H1 (cell line): Measurements from ENCODE around the gene TAF11L4. TPM values are rescaled to one million over a fixed set of nuclear protein-coding genes. Genes with fewer than 3 reads are reported as not detected.

Experiments
- CTCF ChIA-PET: fragments of 300-600 bp; sonication (Branson Sonifier 250); formaldehyde crosslinking; loops from one replicate; lab custom pipeline; 2021; ENCODE audit not compliant: partially characterized antibody; lab: Charles Lee
- POLR2A ChIA-PET: fragments of 300-600 bp; sonication (Branson Sonifier 250); formaldehyde crosslinking; loops from one replicate; lab custom pipeline; 2021; ENCODE audit warnings: inconsistent platforms; ENCODE audit not compliant: partially characterized antibody; lab: Charles Lee
- DNase-seq, 2 experiments: peaks; one replicate each; pipeline versions ENCODE4 v3.0.0 to v3.0.0-alpha.2; 2010 to 2022; ENCODE audit warnings: low spot score in 2 of 2, low read depth in 1 of 2, mixed read lengths in 1 of 2
- FAIRE-seq: peaks from 2 replicates; lab custom pipeline; 2011; peaks lifted over from hg19 to GRCh38; lab: Jason Lieb, UNC
- H2AFZ ChIP-seq: 2 replicates; pipeline ENCODE4 v1.8.1; 2012; ENCODE audit warnings: low read length, inconsistent platforms
- H2AK5ac ChIP-seq: 2 replicates; pipeline ENCODE4 v1.6.1; 2013; ENCODE audit warnings: low read depth, low read length
- H2BK120ac ChIP-seq: replicated peaks from 2 replicates; pipeline ENCODE3; 2013; ENCODE audit warnings: low read depth, low read length, inconsistent platforms
- H2BK12ac ChIP-seq: 2 replicates; pipeline ENCODE4 v1.6.1; 2013; ENCODE audit warnings: low read depth, low read length
- H2BK15ac ChIP-seq: 2 replicates; pipeline ENCODE4 v1.6.1; 2013; ENCODE audit warnings: low read length
- H2BK20ac ChIP-seq: 2 replicates; pipeline ENCODE4 v1.6.1; 2013; ENCODE audit warnings: low read length
- H2BK5ac ChIP-seq: 2 replicates; pipeline ENCODE4 v1.6.1; 2013; ENCODE audit warnings: low read depth, low read length
- H3K14ac ChIP-seq: 2 replicates; pipeline ENCODE4 v1.6.1; 2013; ENCODE audit warnings: inconsistent platforms; ENCODE audit not compliant: insufficient read length
- H3K18ac ChIP-seq: 2 replicates; pipeline ENCODE4 v1.6.1; 2013; ENCODE audit warnings: low read length; ENCODE audit errors: extremely low read depth
- H3K23ac ChIP-seq: 2 replicates; pipeline ENCODE4 v1.6.1; 2013; ENCODE audit warnings: inconsistent platforms; ENCODE audit not compliant: insufficient read length
- H3K23me2 ChIP-seq: 2 replicates; pipeline ENCODE4 v1.6.1; 2013; ENCODE audit warnings: low read depth, low read length
- H3K27ac ChIP-seq: 2 replicates; pipeline ENCODE4 v1.6.1; 2011; ENCODE audit warnings: low read depth, low read length, inconsistent platforms
- H3K27me3 ChIP-seq, 4 experiments: replicated peaks in 1 of 4; 1 replicate in 1 of 4; 2 replicates in 3 of 4; pipeline versions ENCODE4 v1.6.1 to v1.8.1; 2011 to 2013; ENCODE audit warnings: low read length in 3 of 4, mild to moderate bottlenecking in 3 of 4, inconsistent platforms in 2 of 4, mixed read lengths in 2 of 4, moderate library complexity in 1 of 4; ENCODE audit not compliant: control insufficient read depth in 3 of 4, insufficient read depth in 3 of 4; ENCODE audit errors: extremely low read depth in 1 of 4
- H3K36me3 ChIP-seq, 4 experiments: 2 replicates each; pipeline versions ENCODE4 v1.6.1 to v1.8.1; 2011 to 2013; ENCODE audit warnings: mild to moderate bottlenecking in 4 of 4, low read length in 3 of 4, moderate library complexity in 2 of 4, control low read depth in 1 of 4, inconsistent platforms in 1 of 4; ENCODE audit not compliant: insufficient read depth in 4 of 4, control insufficient read depth in 2 of 4
- H3K4ac ChIP-seq: replicated peaks from 2 replicates; pipeline ENCODE3; 2013; ENCODE audit warnings: low read length, low read depth, mixed read lengths, inconsistent platforms; ENCODE audit not compliant: insufficient read length
- H3K4me1 ChIP-seq, 4 experiments: replicated peaks in 1 of 4; 1 replicate in 1 of 4; 2 replicates in 3 of 4; pipeline versions ENCODE4 v1.6.1 to v1.8.1; 2011 to 2013; ENCODE audit warnings: low read length in 3 of 4, inconsistent platforms in 2 of 4, mixed read lengths in 1 of 4; ENCODE audit not compliant: insufficient read depth in 4 of 4, control insufficient read depth in 3 of 4
- H3K4me2 ChIP-seq, 2 experiments: 2 replicates each; pipeline versions ENCODE4 v1.6.1 to v1.8.1; 2011 to 2013; ENCODE audit warnings: low read depth in 2 of 2, low read length in 2 of 2, control low read depth in 1 of 2, inconsistent platforms in 1 of 2, mild to moderate bottlenecking in 1 of 2; ENCODE audit not compliant: insufficient read depth in 1 of 2
- H3K4me3 ChIP-seq, 4 experiments: fragments of 200-600, 300-600 bp in 1 of 4; sonication (generic), shearing (Covaris generic), sonication (Bioruptor Twin) in 1 of 4; 2 replicates each; pipeline versions ENCODE4 v1.5.1 to v1.8.1; 2011 to 2016; ENCODE audit warnings: low read length in 4 of 4, low read depth in 3 of 4, control low read depth in 2 of 4, inconsistent platforms in 2 of 4, mild to moderate bottlenecking in 2 of 4, mixed read lengths in 1 of 4, moderate library complexity in 1 of 4; ENCODE audit not compliant: insufficient read depth in 2 of 4; ENCODE audit errors: extremely low read depth in 1 of 4
- H3K56ac ChIP-seq: replicated peaks from 2 replicates; pipeline ENCODE3; 2013; ENCODE audit warnings: low read depth, mild to moderate bottlenecking, mixed read lengths, low read length, inconsistent platforms; ENCODE audit not compliant: insufficient read length
- H3K79me1 ChIP-seq: 2 replicates; pipeline ENCODE4 v1.6.1; 2013; ENCODE audit warnings: low read depth, low read length, control low read depth
- H3K79me2 ChIP-seq, 2 experiments: 2 replicates each; pipeline versions ENCODE4 v1.6.1 to v1.8.1; 2012 to 2013; ENCODE audit warnings: low read length in 2 of 2, mild to moderate bottlenecking in 2 of 2, inconsistent platforms in 1 of 2; ENCODE audit not compliant: insufficient read depth in 2 of 2, control insufficient read depth in 1 of 2
- H3K9ac ChIP-seq, 4 experiments: replicated peaks in 1 of 4; 1 replicate in 1 of 4; 2 replicates in 3 of 4; pipeline versions ENCODE4 v1.6.1 to v1.8.1; 2011 to 2013; ENCODE audit warnings: low read depth in 3 of 4, low read length in 3 of 4, control low read depth in 2 of 4, mild to moderate bottlenecking in 2 of 4, moderate library complexity in 2 of 4, inconsistent platforms in 1 of 4; ENCODE audit errors: extremely low read depth in 1 of 4
- H3K9me3 ChIP-seq, 2 experiments: 2 replicates each; pipeline versions ENCODE4 v1.6.1 to v1.8.1; 2012 to 2013; ENCODE audit warnings: mild to moderate bottlenecking in 2 of 2, moderate library complexity in 2 of 2, control low read depth in 1 of 2, inconsistent platforms in 1 of 2, low read depth in 1 of 2, low read length in 1 of 2, mixed read lengths in 1 of 2; ENCODE audit not compliant: insufficient read depth in 2 of 2
- H4K20me1 ChIP-seq, 2 experiments: replicated peaks in 1 of 2; 2 replicates each; pipeline versions ENCODE3 to v1.8.1; 2011 to 2013; ENCODE audit warnings: inconsistent platforms in 2 of 2, low read length in 2 of 2, mild to moderate bottlenecking in 1 of 2; ENCODE audit not compliant: insufficient read depth in 2 of 2, control insufficient read depth in 1 of 2
- H4K5ac ChIP-seq: 2 replicates; pipeline ENCODE4 v1.6.1; 2013; ENCODE audit warnings: low read length, low read depth, mixed read lengths, inconsistent platforms; ENCODE audit not compliant: insufficient read length
- H4K8ac ChIP-seq: 2 replicates; pipeline ENCODE4 v1.8.0; 2013; ENCODE audit warnings: mild to moderate bottlenecking, moderate library complexity, low read length, inconsistent platforms; ENCODE audit not compliant: insufficient read depth; ENCODE audit errors: extremely low read depth
- H4K91ac ChIP-seq: replicated peaks from 2 replicates; pipeline ENCODE3; 2013; ENCODE audit warnings: low read length, mixed read lengths, inconsistent platforms; ENCODE audit not compliant: insufficient read length
- CREB1 ChIP-seq: IDR thresholded peaks from 2 replicates; pipeline ENCODE4 v1.6.1; 2012; ENCODE audit warnings: inconsistent platforms
- CTCF ChIP-seq, 3 experiments: IDR thresholded peaks; 1 replicate in 2 of 3; 2 replicates in 1 of 3; pipeline versions ENCODE4 v1.5.1 to v1.6.1; 2011; ENCODE audit warnings: low read length in 3 of 3, mild to moderate bottlenecking in 3 of 3, inconsistent platforms in 2 of 3, low read depth in 1 of 3, moderate library complexity in 1 of 3; ENCODE audit not compliant: insufficient read depth in 1 of 3; ENCODE audit errors: control extremely low read depth in 1 of 3
- E2F6 ChIP-seq: IDR thresholded peaks from 2 replicates; pipeline ENCODE4 v1.6.1; 2012; ENCODE audit warnings: inconsistent platforms
- GABPA ChIP-seq: IDR thresholded peaks from 2 replicates; pipeline ENCODE4 v1.6.1; 2011; ENCODE audit warnings: mild to moderate bottlenecking, low read length, moderate library complexity, borderline replicate concordance; ENCODE audit not compliant: insufficient read depth
- KDM1A ChIP-seq: fragments of 200-600, 300-600 bp; sonication (generic); IDR thresholded peaks from 2 replicates; pipeline ENCODE4 v1.7.1; 2016; ENCODE audit warnings: mild to moderate bottlenecking, low read length, borderline replicate concordance
- PHF8 ChIP-seq: fragments of 200-600 bp; sonication (generic); conservative IDR thresholded peaks from 2 replicates; pipeline ENCODE4 v1.7.1; 2012; ENCODE audit warnings: low read depth, mild to moderate bottlenecking, inconsistent platforms, low read length, moderate library complexity
- SAP30 ChIP-seq: fragments of 300-600 bp; sonication (generic); IDR thresholded peaks from 2 replicates; pipeline ENCODE4 v1.7.1; 2012; ENCODE audit warnings: low read length, moderate library complexity, mild to moderate bottlenecking, inconsistent platforms; ENCODE audit not compliant: insufficient read depth, insufficient replicate concordance
- TBP ChIP-seq: IDR thresholded peaks from 2 replicates; pipeline ENCODE4 v1.6.1; 2011; ENCODE audit warnings: low read depth, low read length, improper control_type of control experiment
- USF2 ChIP-seq: IDR thresholded peaks from 2 replicates; pipeline ENCODE4 v1.6.1; 2011; ENCODE audit warnings: low read length, improper control_type of control experiment
- WGBS, 2 experiments: shearing (Covaris generic) in 1 of 2; methylation state at CpG; one replicate each; pipeline versions ENCODE4 v1.1.6 to v1.1.7; 2013 to 2015; ENCODE audit warnings: low lambda C conversion rate in 2 of 2, mixed read lengths in 2 of 2, inconsistent platforms in 1 of 2, low coverage in 1 of 2, missing lambda C conversion rate in 1 of 2; ENCODE audit not compliant: insufficient replicate concordance in 2 of 2, insufficient coverage in 1 of 2, insufficient read length in 1 of 2; ENCODE audit errors: extremely low coverage in 1 of 2, missing lambda C conversion rate in 1 of 2; 5-methylcytosine and 5-hydroxymethylcytosine counted together
- polyA plus RNA-seq, 7 experiments: library from polyadenylated mRNA; depleted of rRNA in 3 of 7; stranded (reverse) in 5 of 7; unstranded in 2 of 7; fragments of >200 nt in 5 of 7; fragments of 200-250 nt in 2 of 7; gene quantifications; 1 replicate in 5 of 7; 2 replicates in 1 of 7; 4 replicates in 1 of 7; pipeline versions ENCODE4 v1.2.1 to v1.2.3, GENCODE V29; 2011 to 2013; ENCODE audit warnings: missing spikeins in 2 of 7, mixed read lengths in 2 of 7
- total RNA-seq: library from RNA; stranded (reverse); fragmentation: NEBNext Ultra II Directional; extraction: Animal tissue kit (Norgen Biotek cat#: 25700); gene quantifications from 2 replicates; pipeline ENCODE4 v1.2.1, GENCODE V29; 2021

TAF11L4 gene
- total and polyA plus RNA-seq, 2 of the 8 experiments (the other 6 are each of a cell fraction or from before 2014, with no cell fraction given): not detected

GRCh38 chr5:17477043-17477442 is 44.6 kb upstream of the TAF11L4 start:
- H3K79me1 ChIP-seq: no peaks in the 10 kb centered on the region
- H3K23ac ChIP-seq: no peak overlapping the region
- no peak overlapping the region for H2BK120ac ChIP-seq
- H2AFZ ChIP-seq: no peak overlapping the region
- no peak overlapping the region for H4K8ac ChIP-seq
- H3K9ac ChIP-seq: no peak overlapping the region
- no peak overlapping the region for H2BK5ac ChIP-seq
- no peaks in the 10 kb centered on the region for H3K4me1 ChIP-seq
- H3K4me3 ChIP-seq: no peak overlapping the region
- no peak overlapping the region for H2BK12ac ChIP-seq
- DNase-seq: no peak
- no peak overlapping the region for H4K5ac ChIP-seq
- H3K27me3 ChIP-seq: no peaks in the 10 kb centered on the region
- H2BK20ac ChIP-seq: no peak overlapping the region
- POLR2A ChIA-PET: no interaction called here
- H3K18ac ChIP-seq: no peak overlapping the region
- H2BK15ac ChIP-seq: no peak overlapping the region
- no peaks in the 10 kb centered on the region for H3K79me2 ChIP-seq
- H2AK5ac ChIP-seq: no peak overlapping the region
- H4K20me1 ChIP-seq: no peaks in the 10 kb centered on the region
- H3K23me2 ChIP-seq: no peaks in the 10 kb centered on the region
- CTCF ChIA-PET: interaction anchor here (3.2 kb wide), 1 partner anchor 11 kb away, joined by 8 read pairs; no protein-coding TSS in a partner anchor
- H3K36me3 ChIP-seq: no peaks in the 10 kb centered on the region
- no peak overlapping the region for H3K56ac ChIP-seq
- H3K4me2 ChIP-seq: no peak overlapping the region
- H3K27ac ChIP-seq: no peak overlapping the region
- no peak overlapping the region for H3K14ac ChIP-seq
- FAIRE-seq: no peak
- H3K9me3 ChIP-seq: no peaks in the 10 kb centered on the region
- no peak overlapping the region for H3K4ac ChIP-seq
- WGBS, 2 experiments: 90% methylated on average over 3 of the region's 3 CpGs; no CpG with 5 or more reads in 1 of the 2 experiments
- H4K91ac ChIP-seq: no peak overlapping the region
- no peak for TF ChIP-seq GABPA
- TF ChIP-seq PHF8: no peak
- TF ChIP-seq CREB1: no peak
- TF ChIP-seq SAP30: no peak
- TF ChIP-seq E2F6: no peak
- TF ChIP-seq TBP: no peak
- TF ChIP-seq CTCF (IDR thresholded peaks at IDR 0.05; ENCODE audit: control extremely low read depth in 1 of 3, insufficient read depth in 1 of 3, low read depth in 1 of 3, low read length in 3 of 3): no peak
- no peak for TF ChIP-seq KDM1A
- TF ChIP-seq USF2: no peak
